Measurements from ENCODE around the gene ZDHHC11B.
"Not testable (repeated sequence)": the region's sequence is repeated elsewhere in the genome, so short reads cannot be mapped to it uniquely, and the experiment has no call there.

GRCh38 chr5:708848-709517, 75.5 kb downstream of the ZDHHC11B start:
- not testable (repeated sequence) for TF ChIP-seq CTCF (conservative IDR thresholded peaks at IDR 0.05; ENCODE audit: low read depth, low read length); EZH2 (IDR thresholded peaks at IDR 0.05; ENCODE audit: low read length, unreplicated experiment)
